OCI-LY1 (cell line): ENCODE measurements around the gene SIM2.

Experiments
- H2AFZ ChIP-seq: fragments of 200-600 bp; sonication (generic), shearing (Covaris generic); 2 replicates; pipeline ENCODE4 v1.6.0; 2014; ENCODE audit warnings: antibody characterized with exemption, mild to moderate bottlenecking, low read length
- H3F3A ChIP-seq: fragments of 200-600 bp; sonication (generic), shearing (Covaris generic); 2 replicates; pipeline ENCODE4 v1.6.0; 2014; ENCODE audit warnings: mild to moderate bottlenecking, antibody characterized with exemption, low read length, moderate library complexity; ENCODE audit not compliant: insufficient read depth
- H3K27ac ChIP-seq: fragments of 200-600 bp; sonication (generic); 2 replicates; pipeline ENCODE4 v1.5.1; 2014; ENCODE audit warnings: low read length, mixed run types, mild to moderate bottlenecking, low read depth; ENCODE audit not compliant: poor library complexity, severe bottlenecking
- H3K27me3 ChIP-seq: fragments of 200-600 bp; sonication (generic); 2 replicates; pipeline ENCODE4 v1.6.0; 2014; ENCODE audit warnings: antibody characterized with exemption, mild to moderate bottlenecking, low read length, moderate library complexity; ENCODE audit not compliant: insufficient read depth
- H3K36me3 ChIP-seq: fragments of 200-600 bp; sonication (generic); 2 replicates; pipeline ENCODE4 v1.6.1; 2014; ENCODE audit warnings: mild to moderate bottlenecking, antibody characterized with exemption, low read length, moderate library complexity, mixed read lengths; ENCODE audit not compliant: insufficient read depth
- H3K4me1 ChIP-seq: fragments of 200-600 bp; sonication (generic); 2 replicates; pipeline ENCODE4 v1.5.1; 2014; ENCODE audit warnings: mild to moderate bottlenecking, low read length, moderate library complexity; ENCODE audit not compliant: insufficient read depth, severe bottlenecking
- H3K4me2 ChIP-seq: fragments of 200-600 bp; sonication (generic), shearing (Covaris generic); 2 replicates; pipeline ENCODE4 v1.6.1; 2014; ENCODE audit warnings: low read length
- H3K4me3 ChIP-seq: fragments of 200-600 bp; sonication (generic); 2 replicates; pipeline ENCODE4 v1.5.1; 2014; ENCODE audit warnings: low read length, low read depth, mild to moderate bottlenecking, mixed read lengths; ENCODE audit not compliant: poor library complexity, severe bottlenecking
- H3K79me2 ChIP-seq: fragments of 200-600 bp; shearing (Covaris generic); 2 replicates; pipeline ENCODE4 v1.6.1; 2016; ENCODE audit warnings: mixed run types, low read length, mixed read lengths; ENCODE audit not compliant: insufficient read depth
- H3K9ac ChIP-seq: fragments of 200-600 bp; sonication (generic), shearing (Covaris generic); 2 replicates; pipeline ENCODE4 v1.6.1; 2014; ENCODE audit warnings: mild to moderate bottlenecking, low read length, mixed read lengths
- H3K9me2 ChIP-seq: fragments of 200-600 bp; sonication (generic), shearing (Covaris generic); 2 replicates; pipeline ENCODE4 v1.6.1; 2014; ENCODE audit warnings: low read depth, mild to moderate bottlenecking, low read length, mixed read lengths
- H3K9me3 ChIP-seq: fragments of 200-600 bp; shearing (Covaris generic); 2 replicates; pipeline ENCODE4 v1.6.1; 2014; ENCODE audit warnings: low read length, mixed read lengths
- H4K20me1 ChIP-seq: fragments of 200-600 bp; sonication (generic), shearing (Covaris generic); 2 replicates; pipeline ENCODE4 v1.6.0; 2016; ENCODE audit warnings: mild to moderate bottlenecking, low read length; ENCODE audit not compliant: insufficient read depth
- CTCF ChIP-seq: fragments of 200-600 bp; sonication (generic), shearing (Covaris generic); IDR thresholded peaks from 2 replicates; pipeline ENCODE4 v1.5.1; 2017; ENCODE audit warnings: mild to moderate bottlenecking, antibody characterized with exemption, low read length, moderate library complexity, mixed read lengths
- EZH2 ChIP-seq: fragments of 200-600 bp; sonication (generic), shearing (Covaris generic); IDR thresholded peaks from 2 replicates; pipeline ENCODE4 v1.8.0; 2017; ENCODE audit warnings: borderline replicate concordance, mixed run types, mild to moderate bottlenecking, antibody characterized with exemption, low read length, moderate library complexity, mixed read lengths

SIM2 gene

GRCh38 chr21:36718951-36719501 is 20.1 kb downstream of the SIM2 start:
- Histone ChIP-seq H3K27ac (no peak overlapping the region), H2AFZ (no peak overlapping the region), H4K20me1 (no peaks in the 10 kb centered on the region), H3K4me1 (no peaks in the 10 kb centered on the region), H3K9me3 (no peaks in the 10 kb centered on the region), H3K27me3 (no peaks in the 10 kb centered on the region), H3K36me3 (no peaks in the 10 kb centered on the region), H3F3A (no peaks in the 10 kb centered on the region), H3K79me2 (no peaks in the 10 kb centered on the region), H3K9me2 (no peaks in the 10 kb centered on the region), H3K9ac (no peak overlapping the region), H3K4me2 (no peak overlapping the region), H3K4me3 (no peak overlapping the region)
- no peak for TF ChIP-seq EZH2
- TF ChIP-seq CTCF: no peak

- no peaks in the 10 kb centered on the region for H3K9me3 ChIP-seq
- no peak for TF ChIP-seq CTCF
- TF ChIP-seq EZH2: no peak
- H3K4me1 ChIP-seq: no peaks in the 10 kb centered on the region
- no peak overlapping the region for H2AFZ ChIP-seq
- no peak overlapping the region for H3K27ac ChIP-seq
- no peaks in the 10 kb centered on the region for H4K20me1 ChIP-seq
- H3K27me3 ChIP-seq: no peaks in the 10 kb centered on the region
- no peaks in the 10 kb centered on the region for H3K9me2 ChIP-seq
- no peak overlapping the region for H3K9ac ChIP-seq
- no peaks in the 10 kb centered on the region for H3F3A ChIP-seq
- H3K4me3 ChIP-seq: no peak overlapping the region
- no peak overlapping the region for H3K4me2 ChIP-seq
- no peaks in the 10 kb centered on the region for H3K36me3 ChIP-seq
- H3K79me2 ChIP-seq: no peaks in the 10 kb centered on the region
These were observed 20.7 kb downstream of the SIM2 start for GRCh38 chr21:36719614-36720013.

- TF ChIP-seq CTCF: no peak
- no peaks in the 10 kb centered on the region for H3K27me3 ChIP-seq
- H3K4me2 ChIP-seq: no peak overlapping the region
- no peaks in the 10 kb centered on the region for H3K9me2 ChIP-seq
- H3F3A ChIP-seq: no peaks in the 10 kb centered on the region
- H4K20me1 ChIP-seq: no peaks in the 10 kb centered on the region
- no peak overlapping the region for H3K9ac ChIP-seq
- H3K27ac ChIP-seq: no peak overlapping the region
- H3K36me3 ChIP-seq: no peaks in the 10 kb centered on the region
- no peaks in the 10 kb centered on the region for H3K4me1 ChIP-seq
- no peak overlapping the region for H3K4me3 ChIP-seq
- no peak overlapping the region for H2AFZ ChIP-seq
- H3K9me3 ChIP-seq: no peaks in the 10 kb centered on the region
- no peaks in the 10 kb centered on the region for H3K79me2 ChIP-seq
These were observed 22.9 kb downstream of the SIM2 start for GRCh38 chr21:36721817-36722216.
